SIG-M5 (cell line): Measurements from ENCODE around the gene MAPK4.
"Not testable (repeated sequence)": the region's sequence is repeated elsewhere in the genome, so short reads cannot be mapped to it uniquely, and the experiment has no call there.

Experiments used
- DNase-seq: peaks from one replicate; lab custom pipeline; 2025; lab: John Stamatoyannopoulos, UW

The MAPK4 gene

GRCh38 chr18:50680966-50681365 is 121.1 kb downstream of the MAPK4 start:
- no peak for DNase-seq

DNA sequence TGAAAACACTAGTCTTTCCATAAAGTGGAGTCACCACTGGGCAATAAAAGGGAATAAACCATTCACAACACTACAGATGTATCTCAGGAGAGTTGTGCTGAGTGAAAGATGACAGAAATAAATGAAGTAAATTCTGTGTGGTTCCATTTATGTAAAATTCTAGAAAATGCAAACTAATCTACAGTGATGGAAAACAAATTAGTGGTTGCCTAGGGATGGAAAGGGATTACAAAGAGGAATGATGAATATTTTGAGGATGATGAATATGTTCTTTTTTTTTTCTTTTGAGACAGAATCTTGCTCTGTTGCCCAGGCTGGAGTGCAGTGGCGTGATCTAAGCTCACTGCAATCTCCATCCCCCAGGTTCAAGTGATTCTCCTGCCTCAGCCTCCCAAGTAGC is 123.0 kb downstream of the MAPK4 start:
- DNase-seq: no peak

DNA sequence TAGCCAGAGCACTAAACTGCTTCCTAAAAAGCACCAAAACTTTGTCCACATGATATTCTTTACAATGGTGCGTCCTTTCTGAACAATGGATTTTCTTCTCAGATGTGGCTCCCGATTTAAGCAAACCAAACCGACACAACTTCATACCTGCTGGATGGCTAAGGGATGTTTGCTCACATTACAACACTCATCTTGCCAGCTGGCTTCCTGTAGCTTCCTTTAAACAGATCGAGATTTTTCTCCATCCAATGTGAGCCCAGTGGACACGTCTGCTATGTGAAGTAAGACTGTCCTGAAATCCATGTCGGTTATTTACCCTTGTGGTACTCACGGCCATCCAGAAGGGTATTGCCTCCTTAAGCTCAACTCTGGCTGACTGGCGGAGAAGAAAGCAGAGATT is 126.5 kb downstream of the MAPK4 start:
- DNase-seq: no peak

- no peak for DNase-seq
These were observed 127.6 kb downstream of the MAPK4 start for GRCh38 chr18:50687491-50687890.

DNA sequence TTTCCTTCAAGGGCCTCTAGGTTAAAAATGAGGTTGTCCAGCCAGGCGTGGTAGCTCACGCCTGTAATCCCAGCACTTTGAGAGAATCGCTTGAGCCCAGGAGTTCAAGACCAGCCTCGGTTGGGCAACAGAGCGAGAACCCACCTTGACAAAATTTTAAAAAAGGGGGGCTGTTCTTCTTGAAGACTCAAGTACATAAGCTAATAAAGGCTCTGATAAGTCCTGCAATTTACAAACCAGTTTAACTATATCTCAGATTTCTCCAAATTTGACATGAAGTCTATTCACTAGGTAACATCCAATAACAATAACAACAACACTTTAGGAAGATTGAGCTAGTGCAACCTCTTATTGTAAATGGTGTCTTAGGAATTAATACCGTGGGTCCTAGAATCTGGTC is 129.7 kb downstream of the MAPK4 start:
- DNase-seq: no peak

DNA sequence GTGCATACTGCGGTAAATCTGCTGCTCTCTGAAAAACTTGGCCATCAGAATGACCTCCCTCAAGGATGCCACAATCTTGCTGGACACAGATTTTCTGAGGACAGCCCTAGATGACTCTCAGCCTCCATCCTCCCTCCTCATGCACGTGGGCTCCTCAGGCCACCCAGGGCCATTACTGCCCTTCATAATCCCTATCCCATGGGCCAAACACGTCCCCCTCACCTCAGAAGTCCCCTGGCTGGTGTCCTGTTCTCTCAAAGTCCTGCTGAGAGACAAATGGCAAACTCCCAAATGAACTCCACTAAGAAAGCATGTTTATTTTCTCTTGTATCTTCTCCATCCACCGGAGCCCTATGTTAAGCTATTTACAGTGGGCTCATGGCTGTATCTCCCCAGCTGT is 134.3 kb downstream of the MAPK4 start:
- no peak for DNase-seq

GRCh38 chr18:50695431-50696176 is 135.7 kb downstream of the MAPK4 start:
- no peak for DNase-seq

DNA sequence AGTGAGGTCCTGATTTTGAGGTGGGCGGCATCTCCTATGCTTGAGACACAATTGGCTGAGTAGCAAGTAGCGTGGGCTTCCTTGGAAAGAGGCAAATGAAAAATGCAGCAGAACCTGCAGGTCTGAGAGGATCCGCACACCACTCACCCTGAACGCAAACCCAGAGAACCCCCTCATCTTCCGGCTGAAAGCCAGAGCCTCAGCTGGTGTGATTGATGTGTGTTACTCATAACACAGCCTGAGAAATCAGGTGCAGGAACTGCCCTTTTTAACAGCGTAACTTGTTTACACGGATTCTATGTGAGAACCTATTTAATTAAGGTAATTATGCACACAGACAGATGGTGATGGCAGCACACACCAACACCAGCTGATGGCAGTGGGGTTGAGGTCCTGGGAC is 136.5 kb downstream of the MAPK4 start:
- no peak for DNase-seq

DNA sequence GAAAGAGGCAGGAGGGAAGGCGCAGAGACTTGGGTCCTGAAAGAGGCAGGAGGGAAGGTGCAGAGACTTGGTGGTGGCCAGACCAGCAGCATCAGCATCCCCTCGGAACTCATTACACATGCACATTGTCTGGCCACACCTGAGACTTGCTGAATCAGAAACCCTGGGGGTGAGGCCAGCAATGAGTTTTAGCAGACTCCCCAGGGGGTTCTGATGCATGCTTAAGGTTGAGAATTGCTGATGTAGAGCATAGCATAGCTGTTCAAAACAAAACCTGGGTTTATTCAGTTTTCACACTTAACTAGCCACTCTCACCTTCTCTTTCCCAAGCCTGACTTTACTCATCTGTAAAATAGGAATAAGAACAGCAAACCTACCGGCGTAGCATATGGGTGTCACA is 137.0 kb downstream of the MAPK4 start:
- DNase-seq: no peak

GRCh38 chr18:50697509-50697908 is 137.6 kb downstream of the MAPK4 start:
- no peak for DNase-seq

DNA sequence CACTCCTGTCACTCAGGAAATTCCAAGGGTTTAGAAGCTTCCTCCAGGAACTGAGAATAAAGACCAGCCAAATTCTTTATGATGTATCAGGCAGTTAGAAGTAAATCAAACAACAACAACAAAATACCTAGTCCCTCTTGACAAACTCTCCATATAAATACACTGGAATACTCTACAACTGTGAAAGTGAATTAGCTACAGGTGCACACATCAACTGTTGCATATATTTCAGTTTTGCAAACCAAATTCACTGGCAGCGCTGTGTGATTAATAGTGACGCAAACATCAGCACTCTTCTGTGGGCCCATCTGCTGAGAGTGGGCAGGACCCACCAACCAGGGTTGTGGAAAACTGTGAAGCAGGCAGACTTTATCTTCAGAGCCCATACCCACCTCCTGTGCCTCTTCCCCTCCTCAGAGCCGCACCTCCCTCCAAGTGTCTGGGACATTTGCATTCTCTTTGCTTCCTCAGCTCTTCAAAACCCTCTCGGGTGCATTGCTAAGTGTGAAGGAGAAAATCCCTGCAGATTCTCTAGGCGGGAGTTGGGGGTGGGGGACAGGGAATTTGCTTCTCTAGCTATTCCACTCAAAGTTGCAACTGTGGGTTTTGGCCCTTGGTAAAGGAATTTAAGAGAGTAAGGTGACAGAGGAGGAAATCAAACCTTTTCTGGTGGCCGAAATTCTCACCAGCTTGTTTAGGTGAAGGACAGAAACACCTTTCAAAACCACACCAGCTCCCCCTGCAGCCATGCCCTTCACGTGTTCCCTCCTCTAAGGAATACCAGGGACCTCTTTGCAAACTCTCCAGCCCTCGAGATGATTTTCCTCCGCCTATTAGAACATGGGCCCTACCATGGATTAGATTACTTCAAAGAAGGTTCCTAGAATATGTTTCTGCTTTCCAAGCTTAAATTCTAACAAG is 140.6 kb downstream of the MAPK4 start:
- DNase-seq: no peak

GRCh38 chr18:50704357-50704940 is 144.6 kb downstream of the MAPK4 start:
- no peak for DNase-seq

DNA sequence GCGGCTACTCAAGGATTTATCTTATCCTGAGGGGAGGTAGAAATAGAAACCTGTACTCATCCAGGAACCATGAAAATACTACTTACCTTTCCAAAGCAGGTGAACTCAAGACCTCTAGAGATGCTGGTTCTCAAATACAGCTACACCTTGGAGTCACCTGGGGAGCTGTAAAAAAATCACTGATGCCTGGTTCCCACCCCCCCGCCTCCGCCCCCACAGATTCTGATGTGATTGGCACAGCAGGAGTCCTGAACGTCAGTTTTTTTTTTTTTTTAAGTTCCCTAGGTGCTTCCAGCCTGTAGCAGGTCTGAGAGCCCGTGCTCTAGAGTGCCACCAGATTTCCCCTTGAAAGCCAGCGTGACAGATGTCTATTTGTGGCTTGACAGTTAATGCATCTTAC is 146.3 kb downstream of the MAPK4 start:
- no peak for DNase-seq

DNA sequence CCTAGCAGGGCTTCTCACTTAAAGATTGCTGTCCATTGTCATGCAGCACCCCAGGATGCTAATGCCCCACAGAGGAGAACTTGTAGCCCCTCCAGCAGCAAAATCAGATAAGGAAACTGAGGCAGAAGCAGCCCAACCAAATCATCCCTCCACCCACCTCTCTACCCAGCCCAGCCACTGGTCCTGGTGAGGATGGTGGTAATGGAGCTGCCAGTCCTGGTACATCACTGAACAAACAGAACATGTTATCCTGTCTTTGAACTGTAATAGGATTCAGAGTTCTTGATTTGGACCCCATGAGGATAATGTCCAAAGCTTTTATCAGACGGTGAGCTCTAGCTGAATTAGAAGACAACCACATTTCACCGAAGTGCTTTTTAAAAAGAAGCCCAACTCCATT is 146.8 kb downstream of the MAPK4 start:
- DNase-seq: no peak

GRCh38 chr18:50707297-50707696 is 147.4 kb downstream of the MAPK4 start:
- not testable (repeated sequence) for DNase-seq

DNA sequence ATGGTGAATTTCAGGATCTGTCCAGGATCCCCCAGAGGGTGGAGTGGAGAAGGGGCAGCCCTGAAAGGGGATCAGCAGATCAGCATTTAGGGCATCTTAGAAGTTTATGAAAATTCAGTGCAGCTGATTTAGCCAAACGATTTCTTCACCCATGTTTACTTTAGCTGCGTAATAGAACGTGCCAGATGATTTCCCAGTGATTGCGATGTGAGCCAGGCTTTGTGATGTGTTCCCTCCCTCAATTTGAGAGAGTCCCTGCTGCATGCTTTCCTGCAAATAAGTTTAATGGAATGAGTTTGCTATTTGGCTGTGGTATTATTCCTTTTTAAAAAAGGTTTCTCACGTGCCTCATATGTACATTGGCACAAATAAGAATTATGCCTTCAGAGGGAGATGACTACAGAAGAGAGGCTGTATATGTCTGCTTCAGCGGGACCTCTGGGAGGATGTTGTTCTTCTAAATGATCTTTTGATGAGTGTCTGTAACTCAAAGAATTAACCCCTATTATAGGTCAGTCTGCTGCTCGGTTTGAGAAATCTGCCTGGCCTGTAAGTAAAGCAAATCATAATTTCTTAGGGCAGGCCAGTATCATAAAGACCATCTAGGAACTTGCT is 148.1 kb downstream of the MAPK4 start:
- no peak for DNase-seq

- DNase-seq: no peak
These were observed 149.3 kb downstream of the MAPK4 start for GRCh38 chr18:50709193-50709592.

DNA sequence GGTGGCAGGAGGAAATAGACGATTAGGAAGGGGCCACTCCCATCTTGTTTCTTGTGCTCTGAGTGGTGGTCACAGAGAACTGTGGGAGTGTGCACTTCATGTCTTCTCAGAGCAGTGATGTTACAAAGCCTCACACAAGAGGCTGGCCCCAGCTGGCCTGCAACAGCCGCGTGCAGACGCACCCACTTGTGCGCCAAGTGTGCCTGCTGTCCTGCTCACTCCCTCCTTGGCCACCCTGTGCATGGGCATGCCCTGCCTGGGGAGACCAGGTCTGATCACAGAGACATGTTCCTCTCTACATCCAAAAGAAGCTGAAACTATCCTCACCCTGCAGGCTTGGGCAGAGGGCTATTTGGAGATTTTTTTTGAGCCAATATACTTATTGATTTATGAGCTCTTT is 151.5 kb downstream of the MAPK4 start:
- DNase-seq: no peak

GRCh38 chr18:50715919-50716318 is 156.0 kb downstream of the MAPK4 start:
- no peak for DNase-seq

DNA sequence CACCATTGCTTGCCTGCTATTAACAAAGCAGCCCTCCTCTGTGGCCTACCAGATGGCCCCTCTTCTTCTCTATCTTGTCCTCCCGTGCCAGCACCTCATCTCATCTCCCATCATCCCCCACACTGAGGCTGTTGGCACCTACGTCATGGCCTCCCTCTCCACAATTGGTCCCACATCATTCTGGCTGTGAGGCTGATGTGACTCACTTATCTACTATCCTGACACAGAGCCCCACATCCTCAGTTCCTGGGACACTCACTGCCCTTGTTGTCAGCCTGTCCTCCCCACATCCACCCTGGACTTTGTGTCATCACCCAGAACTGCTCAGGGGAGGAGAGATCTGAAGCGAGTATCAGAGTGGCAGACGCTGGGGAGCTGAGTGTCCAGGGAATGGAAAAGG is 157.0 kb downstream of the MAPK4 start:
- no peak for DNase-seq

DNA sequence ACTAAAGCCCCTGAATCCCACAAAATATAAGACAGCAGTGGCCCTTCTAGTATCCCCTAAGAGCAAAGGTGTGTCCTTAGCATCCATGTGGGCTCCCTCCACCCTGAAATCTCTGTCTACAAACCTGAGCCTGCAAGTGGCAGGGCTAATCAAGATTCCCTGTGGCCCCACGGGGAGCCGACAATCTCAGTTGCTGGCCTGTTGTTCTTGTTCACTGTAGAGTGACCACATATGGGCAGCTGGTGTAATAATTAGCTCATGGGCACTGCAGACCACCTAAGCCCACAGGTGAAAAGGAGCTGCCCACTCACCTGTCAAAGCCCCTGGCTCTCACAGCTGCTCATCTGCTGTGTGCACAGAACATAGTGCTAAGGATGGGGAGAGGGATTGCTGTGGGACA is 157.7 kb downstream of the MAPK4 start:
- no peak for DNase-seq

GRCh38 chr18:50719471-50720324 is 159.8 kb downstream of the MAPK4 start:
- no peak for DNase-seq
